Measurements from ENCODE around the gene FAM161A.

The FAM161A gene

DNA sequence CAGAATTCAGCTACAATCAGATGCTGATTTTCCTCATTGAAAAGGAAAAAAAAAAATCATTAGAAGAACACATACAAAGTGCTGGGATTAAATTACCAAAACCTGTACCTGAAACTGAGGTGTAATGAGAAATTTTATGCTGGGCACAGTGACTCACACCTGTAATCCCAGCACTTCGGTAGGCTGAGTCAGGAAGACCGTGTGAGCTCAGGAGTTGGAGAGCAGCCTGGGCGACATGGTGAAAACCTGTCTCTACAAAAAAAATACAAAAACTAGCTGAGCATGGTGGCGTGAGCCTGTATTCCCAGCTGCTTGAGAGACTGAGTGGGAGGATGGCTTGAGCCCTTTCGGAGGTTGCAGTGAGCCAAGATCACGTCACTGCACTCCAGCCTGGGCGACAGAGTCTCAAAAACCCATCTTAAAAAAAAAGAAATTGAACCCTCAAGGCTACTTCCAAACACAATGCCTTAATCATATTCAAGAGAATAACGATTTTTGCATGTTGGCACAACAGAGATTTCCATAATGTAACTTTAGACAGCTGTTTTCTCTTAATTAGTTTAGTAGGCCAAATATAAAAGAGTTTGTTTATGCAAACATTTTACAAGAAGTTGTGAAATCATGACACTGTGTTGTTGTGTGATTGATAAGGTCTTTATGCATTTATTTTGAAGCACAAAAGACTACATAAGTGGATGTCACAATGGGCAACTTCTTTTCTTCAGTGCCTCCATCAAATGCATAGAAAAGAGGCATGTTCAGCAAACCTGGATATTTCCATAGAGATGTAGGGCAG is 63.9 kb downstream of the FAM161A start (continued):
- TF ChIP-seq, protein P1, sequence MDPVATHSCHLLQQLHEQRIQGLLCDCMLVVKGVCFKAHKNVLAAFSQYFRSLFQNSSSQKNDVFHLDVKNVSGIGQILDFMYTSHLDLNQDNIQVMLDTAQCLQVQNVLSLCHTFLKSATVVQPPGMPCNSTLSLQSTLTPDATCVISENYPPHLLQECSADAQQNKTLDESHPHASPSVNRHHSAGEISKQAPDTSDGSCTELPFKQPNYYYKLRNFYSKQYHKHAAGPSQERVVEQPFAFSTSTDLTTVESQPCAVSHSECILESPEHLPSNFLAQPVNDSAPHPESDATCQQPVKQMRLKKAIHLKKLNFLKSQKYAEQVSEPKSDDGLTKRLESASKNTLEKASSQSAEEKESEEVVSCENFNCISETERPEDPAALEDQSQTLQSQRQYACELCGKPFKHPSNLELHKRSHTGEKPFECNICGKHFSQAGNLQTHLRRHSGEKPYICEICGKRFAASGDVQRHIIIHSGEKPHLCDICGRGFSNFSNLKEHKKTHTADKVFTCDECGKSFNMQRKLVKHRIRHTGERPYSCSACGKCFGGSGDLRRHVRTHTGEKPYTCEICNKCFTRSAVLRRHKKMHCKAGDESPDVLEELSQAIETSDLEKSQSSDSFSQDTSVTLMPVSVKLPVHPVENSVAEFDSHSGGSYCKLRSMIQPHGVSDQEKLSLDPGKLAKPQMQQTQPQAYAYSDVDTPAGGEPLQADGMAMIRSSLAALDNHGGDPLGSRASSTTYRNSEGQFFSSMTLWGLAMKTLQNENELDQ (tag by site-specific recombination; IDR thresholded peaks at IDR 0.05; ENCODE audit: low read depth) = no peak
- TF ChIP-seq ZNF184 (tag by site-specific recombination; IDR thresholded peaks at IDR 0.05) = no peak
- TF ChIP-seq ZNF112 (tag by site-specific recombination; IDR thresholded peaks at IDR 0.05) = no peak
- no peak for TF ChIP-seq ZNF76 (tag by site-specific recombination; IDR thresholded peaks at IDR 0.05; ENCODE audit: borderline replicate concordance, low read depth)

DNA sequence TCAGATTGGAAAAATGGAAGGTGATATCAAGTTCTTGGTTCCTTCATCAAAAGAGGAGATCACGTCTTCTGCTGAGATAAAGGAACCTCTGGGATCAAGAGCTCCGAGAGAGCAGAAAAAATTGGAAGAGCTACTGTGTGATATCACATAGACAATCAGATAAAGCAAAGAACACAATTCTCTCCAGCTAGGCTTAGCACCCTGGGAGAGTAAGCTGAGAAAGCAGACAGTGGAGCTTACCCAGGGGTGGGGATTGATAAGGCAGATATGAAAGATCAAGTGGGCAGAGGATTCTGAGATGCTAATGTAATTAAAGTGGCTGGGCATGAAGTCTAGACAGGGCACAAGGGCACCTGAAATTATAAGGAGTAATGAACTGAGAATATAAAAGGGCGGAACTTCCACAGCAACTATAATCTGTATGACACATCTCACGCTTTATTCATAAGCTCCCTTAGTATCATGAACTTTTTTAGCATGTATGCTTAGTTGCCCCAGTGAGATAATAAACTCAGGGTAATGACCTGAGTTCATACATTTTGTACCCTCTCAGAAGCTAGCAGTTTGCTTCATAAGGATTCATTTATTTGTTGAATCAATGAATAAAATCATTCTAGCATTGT is 65.8 kb downstream of the FAM161A start:
- CTCF ChIA-PET = interaction anchor here (0.5 to 0.8 kb wide), 2 partner anchors 12 to 503 kb away, joined by 3 read pairs; no protein-coding TSS in a partner anchor
- POLR2A ChIA-PET = no interaction called here
- Histone ChIP-seq H3K36me3 (ENCODE audit: control insufficient read depth in 2 of 2, insufficient read depth in 1 of 2, low read length in 2 of 2) (no peaks in the 10 kb centered on the region), H3K4me3 (ENCODE audit: low read depth, low read length) (no peak overlapping the region), H3K27ac (ENCODE audit: extremely low read depth, low read depth, low read length) (no peak overlapping the region), H3K9me3 (ENCODE audit: control insufficient read depth, insufficient read depth, low read depth, low read length) (no peaks in the 10 kb centered on the region), H3K4me1 (ENCODE audit: control insufficient read depth, insufficient read depth, low read length) (no peaks in the 10 kb centered on the region)
- TF ChIP-seq MYNN (tag by site-specific recombination; IDR thresholded peaks at IDR 0.05; ENCODE audit: borderline replicate concordance) = no peak
- no peak for TF ChIP-seq ZNF24 (tag by site-specific recombination; IDR thresholded peaks at IDR 0.05)
- TF ChIP-seq, protein P2, sequence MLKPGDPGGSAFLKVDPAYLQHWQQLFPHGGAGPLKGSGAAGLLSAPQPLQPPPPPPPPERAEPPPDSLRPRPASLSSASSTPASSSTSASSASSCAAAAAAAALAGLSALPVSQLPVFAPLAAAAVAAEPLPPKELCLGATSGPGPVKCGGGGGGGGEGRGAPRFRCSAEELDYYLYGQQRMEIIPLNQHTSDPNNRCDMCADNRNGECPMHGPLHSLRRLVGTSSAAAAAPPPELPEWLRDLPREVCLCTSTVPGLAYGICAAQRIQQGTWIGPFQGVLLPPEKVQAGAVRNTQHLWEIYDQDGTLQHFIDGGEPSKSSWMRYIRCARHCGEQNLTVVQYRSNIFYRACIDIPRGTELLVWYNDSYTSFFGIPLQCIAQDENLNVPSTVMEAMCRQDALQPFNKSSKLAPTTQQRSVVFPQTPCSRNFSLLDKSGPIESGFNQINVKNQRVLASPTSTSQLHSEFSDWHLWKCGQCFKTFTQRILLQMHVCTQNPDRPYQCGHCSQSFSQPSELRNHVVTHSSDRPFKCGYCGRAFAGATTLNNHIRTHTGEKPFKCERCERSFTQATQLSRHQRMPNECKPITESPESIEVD (tag by site-specific recombination; IDR thresholded peaks at IDR 0.05) = no peak
- no peak for TF ChIP-seq ZNF391 (tag by site-specific recombination; IDR thresholded peaks at IDR 0.05; ENCODE audit: borderline replicate concordance, low read depth)
- TF ChIP-seq, protein P3, sequence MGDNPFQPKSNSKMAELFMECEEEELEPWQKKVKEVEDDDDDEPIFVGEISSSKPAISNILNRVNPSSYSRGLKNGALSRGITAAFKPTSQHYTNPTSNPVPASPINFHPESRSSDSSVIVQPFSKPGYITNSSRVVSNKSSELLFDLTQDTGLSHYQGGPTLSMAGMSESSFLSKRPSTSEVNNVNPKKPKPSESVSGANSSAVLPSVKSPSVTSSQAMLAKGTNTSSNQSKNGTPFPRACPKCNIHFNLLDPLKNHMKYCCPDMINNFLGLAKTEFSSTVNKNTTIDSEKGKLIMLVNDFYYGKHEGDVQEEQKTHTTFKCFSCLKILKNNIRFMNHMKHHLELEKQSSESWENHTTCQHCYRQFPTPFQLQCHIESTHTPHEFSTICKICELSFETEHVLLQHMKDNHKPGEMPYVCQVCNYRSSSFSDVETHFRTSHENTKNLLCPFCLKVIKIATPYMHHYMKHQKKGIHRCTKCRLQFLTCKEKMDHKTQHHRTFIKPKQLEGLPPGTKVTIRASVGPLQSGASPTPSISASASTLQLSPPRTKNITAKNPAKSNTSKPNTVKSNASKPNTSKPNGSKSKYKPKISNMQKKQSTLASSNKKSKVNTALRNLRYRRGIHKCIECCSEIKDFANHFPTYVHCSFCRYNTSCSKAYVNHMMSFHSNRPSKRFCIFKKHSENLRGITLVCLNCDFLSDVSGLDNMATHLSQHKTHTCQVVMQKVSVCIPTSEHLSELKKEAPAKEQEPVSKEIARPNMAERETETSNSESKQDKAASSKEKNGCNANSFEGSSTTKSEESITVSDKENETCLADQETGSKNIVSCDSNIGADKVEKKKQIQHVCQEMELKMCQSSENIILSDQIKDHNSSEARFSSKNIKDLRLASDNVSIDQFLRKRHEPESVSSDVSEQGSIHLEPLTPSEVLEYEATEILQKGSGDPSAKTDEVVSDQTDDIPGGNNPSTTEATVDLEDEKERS (tag by site-specific recombination; IDR thresholded peaks at IDR 0.05) = no peak
- TF ChIP-seq GLIS2 (tag by site-specific recombination; IDR thresholded peaks at IDR 0.05) = no peak
- no peak for TF ChIP-seq KLF1 (tag by site-specific recombination; IDR thresholded peaks at IDR 0.05)
- TF ChIP-seq TRIM28 (IDR thresholded peaks at IDR 0.05; ENCODE audit: borderline replicate concordance, low read length) = no peak
- no peak for TF ChIP-seq IKZF3 (tag by site-specific recombination; IDR thresholded peaks at IDR 0.05)
- TF ChIP-seq ZNF658 (tag by site-specific recombination; IDR thresholded peaks at IDR 0.05) = no peak
- TF ChIP-seq GLIS1 (tag by site-specific recombination; IDR thresholded peaks at IDR 0.05) = no peak
- no peak for TF ChIP-seq ZNF501 (tag by site-specific recombination; IDR thresholded peaks at IDR 0.05)
- no peak for TF ChIP-seq ZNF394 (tag by site-specific recombination; IDR thresholded peaks at IDR 0.05; ENCODE audit: borderline replicate concordance)
- no peak for TF ChIP-seq ZNF140 (tag by site-specific recombination; IDR thresholded peaks at IDR 0.05)
- TF ChIP-seq, protein P4, sequence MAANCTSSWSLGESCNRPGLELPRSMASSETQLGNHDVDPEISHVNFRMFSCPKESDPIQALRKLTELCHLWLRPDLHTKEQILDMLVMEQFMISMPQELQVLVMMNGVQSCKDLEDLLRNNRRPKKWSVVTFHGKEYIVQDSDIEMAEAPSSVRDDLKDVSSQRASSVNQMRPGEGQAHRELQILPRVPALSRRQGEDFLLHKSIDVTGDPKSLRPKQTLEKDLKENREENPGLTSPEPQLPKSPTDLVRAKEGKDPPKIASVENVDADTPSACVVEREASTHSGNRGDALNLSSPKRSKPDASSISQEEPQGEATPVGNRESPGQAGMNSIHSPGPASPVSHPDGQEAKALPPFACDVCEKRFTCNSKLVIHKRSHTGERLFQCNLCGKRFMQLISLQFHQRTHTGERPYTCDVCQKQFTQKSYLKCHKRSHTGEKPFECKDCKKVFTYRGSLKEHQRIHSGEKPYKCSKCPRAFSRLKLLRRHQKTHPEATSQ (tag by site-specific recombination; IDR thresholded peaks at IDR 0.05) = no peak
- TF ChIP-seq, protein P5, sequence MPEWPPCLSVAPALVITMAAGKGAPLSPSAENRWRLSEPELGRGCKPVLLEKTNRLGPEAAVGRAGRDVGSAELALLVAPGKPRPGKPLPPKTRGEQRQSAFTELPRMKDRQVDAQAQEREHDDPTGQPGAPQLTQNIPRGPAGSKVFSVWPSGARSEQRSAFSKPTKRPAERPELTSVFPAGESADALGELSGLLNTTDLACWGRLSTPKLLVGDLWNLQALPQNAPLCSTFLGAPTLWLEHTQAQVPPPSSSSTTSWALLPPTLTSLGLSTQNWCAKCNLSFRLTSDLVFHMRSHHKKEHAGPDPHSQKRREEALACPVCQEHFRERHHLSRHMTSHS (tag by site-specific recombination; IDR thresholded peaks at IDR 0.05) = no peak
- TF ChIP-seq HOXA7 (CRISPR knock-in tag; IDR thresholded peaks at IDR 0.05; ENCODE audit: borderline replicate concordance) = no peak
- TF ChIP-seq, protein P6, sequence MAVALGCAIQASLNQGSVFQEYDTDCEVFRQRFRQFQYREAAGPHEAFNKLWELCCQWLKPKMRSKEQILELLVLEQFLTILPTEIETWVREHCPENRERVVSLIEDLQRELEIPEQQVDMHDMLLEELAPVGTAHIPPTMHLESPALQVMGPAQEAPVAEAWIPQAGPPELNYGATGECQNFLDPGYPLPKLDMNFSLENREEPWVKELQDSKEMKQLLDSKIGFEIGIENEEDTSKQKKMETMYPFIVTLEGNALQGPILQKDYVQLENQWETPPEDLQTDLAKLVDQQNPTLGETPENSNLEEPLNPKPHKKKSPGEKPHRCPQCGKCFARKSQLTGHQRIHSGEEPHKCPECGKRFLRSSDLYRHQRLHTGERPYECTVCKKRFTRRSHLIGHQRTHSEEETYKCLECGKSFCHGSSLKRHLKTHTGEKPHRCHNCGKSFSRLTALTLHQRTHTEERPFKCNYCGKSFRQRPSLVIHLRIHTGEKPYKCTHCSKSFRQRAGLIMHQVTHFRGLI (tag by site-specific recombination; IDR thresholded peaks at IDR 0.05) = no peak

Data from HEK293 (cell line).